HG02884 (cell line): ENCODE measurements around the gene BPTF.
"Not testable (repeated sequence)": the region's sequence is repeated elsewhere in the genome, so short reads cannot be mapped to it uniquely, and the experiment has no call there.

Experiments used
- ATAC-seq: cut with Tn5 transposase; IDR thresholded peaks from one replicate; pipeline ENCODE4 v1.9.1; 2021; ENCODE audit warnings: mild to moderate bottlenecking, moderate library complexity; ENCODE audit not compliant: unreplicated experiment

The BPTF gene

DNA sequence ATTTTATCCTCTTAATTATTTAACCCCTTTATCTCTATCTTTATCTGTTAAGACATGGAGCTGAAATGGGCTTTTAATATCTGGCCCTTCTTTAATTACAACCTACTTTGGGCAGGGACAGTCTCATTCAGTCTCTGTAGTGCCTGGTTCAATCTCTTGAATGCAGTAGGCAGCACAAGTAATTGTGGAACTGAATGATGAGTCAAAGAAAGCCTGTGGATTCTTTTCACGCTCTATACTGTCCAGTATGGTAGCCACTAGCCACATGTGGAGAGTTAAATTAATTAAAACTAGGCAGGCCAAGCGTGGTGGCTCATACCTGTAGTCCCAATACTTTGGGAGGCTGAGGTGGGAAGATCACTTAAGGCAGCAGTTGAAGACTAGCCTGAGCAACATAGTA, 9.3 kb downstream of the BPTF start:
- ATAC-seq, result no peak

DNA sequence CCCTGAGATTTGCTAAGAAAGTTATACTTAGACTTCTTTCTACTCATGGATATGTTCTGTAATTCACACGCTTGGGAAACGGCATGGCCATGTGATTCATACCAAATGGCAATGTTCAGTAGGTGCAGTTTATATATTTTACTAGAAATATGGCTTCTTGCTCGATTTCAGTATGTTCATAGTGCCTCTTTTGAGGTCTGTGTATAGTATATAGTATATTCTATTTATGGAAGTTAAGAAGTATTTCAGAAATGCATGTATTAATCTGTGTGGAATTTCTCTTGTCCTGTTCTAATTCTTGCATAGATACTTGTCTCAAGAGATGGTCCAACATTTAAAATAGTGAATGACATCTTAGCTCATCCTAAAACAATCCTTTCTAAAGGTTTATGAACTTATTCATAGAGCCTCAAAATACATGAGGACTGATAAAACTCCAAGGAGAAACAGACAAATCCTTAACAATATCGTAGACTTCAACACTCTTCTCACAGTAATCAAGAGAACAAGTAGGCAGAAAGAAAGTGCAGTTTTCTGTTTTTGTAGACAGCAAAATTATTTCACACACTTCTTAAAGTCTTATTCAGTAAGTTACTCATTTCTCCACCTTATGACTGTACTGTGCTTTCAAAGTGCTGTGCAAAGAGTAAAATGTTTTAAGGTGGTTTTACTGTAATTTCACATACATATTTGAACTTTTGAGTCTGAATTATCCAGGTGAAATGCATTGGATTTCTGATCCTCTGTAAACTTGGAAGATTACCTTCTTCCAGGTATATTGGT, 11.1 kb downstream of the BPTF start:
- no peak for ATAC-seq

DNA sequence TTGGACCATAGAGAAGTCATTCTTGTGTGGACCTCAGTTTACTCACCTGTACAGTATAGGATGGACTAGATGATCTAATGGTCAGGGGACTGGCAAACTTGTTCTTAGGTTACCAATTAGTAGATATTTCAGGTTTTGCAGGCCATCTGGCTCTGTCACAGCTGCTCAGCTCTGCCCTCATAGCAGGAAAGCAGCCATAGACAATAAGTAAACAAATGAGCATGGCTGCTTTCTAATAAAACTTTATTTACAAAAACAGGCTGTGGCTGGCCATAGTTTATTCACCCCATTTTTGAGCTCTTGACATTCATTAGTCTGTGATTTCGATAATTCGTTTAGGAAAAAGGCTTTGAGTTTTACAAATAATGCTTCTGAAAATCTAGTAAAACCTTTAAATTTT, 12.7 kb downstream of the BPTF start:
- no peak for ATAC-seq

DNA sequence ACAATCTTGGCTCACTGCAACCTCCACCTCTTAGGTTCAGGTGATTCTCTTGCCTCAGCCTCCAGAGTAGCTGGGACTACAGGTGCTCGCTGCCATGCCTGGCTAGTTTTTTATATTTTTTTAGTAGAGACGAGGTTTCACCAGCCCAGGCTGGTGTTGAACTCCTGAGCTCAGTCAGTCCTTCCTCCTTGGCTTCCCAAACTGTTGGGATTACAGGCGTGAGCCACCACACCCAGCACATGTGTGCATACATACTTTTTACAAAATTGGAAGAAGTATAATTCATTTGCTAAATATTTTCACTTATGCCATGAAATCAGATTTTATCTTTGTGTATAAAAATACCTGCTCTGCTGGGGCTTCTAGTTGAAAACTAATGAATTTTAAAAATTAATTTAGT, 13.2 kb downstream of the BPTF start:
- ATAC-seq, result no peak

DNA sequence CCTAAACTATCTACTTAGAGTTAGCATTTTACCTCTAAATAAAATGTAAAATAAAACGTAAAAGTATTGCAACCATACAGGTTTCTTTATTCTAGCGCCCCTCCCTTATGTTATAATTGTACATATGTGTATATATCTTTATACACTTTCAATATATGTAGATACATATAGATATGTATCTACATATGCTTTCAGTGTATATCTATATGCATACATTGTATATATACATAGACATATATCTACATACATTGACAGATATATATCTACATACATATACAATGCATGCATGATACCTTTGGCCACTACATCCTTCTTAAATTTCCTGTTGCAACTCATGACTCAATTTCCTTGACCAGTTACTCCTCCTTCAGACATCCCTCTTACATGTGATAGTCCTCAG, 16.7 kb downstream of the BPTF start:
- no peak for ATAC-seq

DNA sequence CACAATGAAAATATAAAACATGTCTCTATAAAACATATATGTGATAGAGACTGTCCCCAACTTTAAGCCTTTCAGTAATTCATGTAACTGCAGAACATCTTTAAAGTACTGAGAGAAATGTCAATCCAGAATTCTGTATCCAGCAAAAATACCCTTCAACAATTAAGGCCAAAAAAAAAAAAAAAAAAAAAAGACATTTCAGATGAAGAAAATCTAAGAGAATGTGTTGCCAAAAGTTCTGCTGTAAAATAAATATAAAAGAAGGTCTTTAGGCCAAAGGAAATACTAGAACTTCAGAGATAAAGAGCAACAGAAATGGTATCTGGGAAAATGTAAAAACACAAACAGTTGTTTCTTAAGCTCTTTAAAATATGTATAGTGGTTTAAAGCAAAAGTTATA, 17.3 kb downstream of the BPTF start:
- ATAC-seq, result no peak

DNA sequence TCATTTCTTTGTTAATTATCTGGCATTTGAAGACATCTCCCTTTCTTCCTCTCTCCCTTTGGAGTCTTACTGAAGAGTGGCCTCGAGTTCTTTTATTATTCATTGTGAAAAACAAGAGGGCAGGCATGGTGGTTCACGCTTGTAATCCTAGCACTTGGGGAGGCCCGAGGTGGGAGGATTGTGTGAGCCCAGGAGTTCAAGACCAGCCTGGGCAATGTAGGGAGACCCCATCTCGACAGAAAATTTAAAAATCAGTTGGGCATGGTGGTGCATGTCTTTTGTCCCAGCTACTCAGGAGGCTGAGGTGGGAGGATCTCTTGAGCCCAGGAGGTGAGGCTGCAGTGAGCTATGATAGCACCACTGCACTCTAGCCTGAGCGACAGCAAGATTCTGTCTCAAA, 20.1 kb downstream of the BPTF start:
- no peak for ATAC-seq

DNA sequence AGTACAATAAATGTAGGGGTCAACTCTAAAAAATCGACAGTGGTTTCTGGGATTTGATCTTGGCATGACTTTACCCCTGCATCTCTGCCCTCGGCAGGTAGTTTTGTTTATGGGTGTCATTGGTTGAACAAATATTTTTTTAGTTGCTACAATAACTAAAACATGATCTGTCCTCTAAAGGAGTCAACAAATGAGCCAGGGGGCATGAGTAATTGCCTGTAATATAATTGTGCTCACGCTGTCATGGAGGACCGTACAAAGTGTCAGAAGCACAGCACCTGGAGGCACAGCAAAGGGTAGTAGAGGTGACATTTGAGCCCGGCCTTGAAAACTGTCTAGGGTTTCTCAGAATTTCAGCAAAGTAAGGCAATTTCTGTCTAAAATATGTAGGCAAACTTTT, 22.9 kb downstream of the BPTF start:
- ATAC-seq, result not testable (repeated sequence)

DNA sequence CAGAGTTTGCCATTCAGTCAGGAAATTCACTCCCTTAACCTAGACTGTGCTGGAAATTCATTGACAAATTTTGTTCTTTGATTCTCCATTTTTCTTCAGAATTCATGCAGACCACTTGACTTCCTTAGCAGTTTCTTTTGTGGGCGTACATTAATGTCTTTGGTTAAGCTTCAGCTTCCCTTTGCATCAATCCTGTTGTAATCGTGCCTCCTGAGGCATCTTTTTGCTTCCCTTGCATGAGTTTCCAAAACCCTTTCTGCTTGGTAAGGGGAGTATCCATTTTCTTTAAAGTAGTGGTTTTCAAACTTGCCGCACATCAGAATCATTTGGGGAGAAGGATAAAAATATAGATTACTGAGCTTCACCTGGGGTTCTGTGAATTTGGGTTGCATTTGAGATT, 23.5 kb downstream of the BPTF start:
- ATAC-seq, result not testable (repeated sequence)

DNA sequence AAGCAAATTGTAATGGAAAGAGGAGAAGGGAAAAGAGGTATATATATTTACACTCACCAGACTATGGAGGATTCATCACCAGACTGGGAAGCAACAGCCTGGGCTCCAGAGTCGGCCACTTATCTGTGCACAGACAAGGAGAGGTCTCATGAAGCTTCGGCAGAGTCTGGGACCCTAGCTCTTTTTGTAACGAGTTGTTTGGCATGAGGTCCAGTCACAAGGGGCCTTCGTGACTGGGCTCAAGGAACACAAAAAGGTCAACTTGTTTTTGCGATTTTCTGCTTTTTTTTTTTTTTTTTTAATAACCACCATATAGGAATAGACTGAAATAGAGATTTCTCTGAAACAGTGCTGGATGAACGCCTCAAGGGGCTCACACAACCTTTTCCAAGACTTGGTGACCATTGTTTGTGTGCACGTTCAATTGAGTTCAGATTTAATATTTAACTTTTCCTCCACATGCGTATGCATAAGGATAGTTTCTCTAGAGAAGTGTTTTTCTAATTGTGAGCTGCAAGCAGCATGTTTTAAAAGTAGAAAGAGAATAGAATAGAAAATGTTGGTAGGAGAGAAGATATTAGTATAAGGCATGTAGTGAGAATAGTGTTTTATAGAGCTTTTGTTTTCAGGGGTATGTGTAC, 25.8 kb downstream of the BPTF start:
- ATAC-seq, result no peak

DNA sequence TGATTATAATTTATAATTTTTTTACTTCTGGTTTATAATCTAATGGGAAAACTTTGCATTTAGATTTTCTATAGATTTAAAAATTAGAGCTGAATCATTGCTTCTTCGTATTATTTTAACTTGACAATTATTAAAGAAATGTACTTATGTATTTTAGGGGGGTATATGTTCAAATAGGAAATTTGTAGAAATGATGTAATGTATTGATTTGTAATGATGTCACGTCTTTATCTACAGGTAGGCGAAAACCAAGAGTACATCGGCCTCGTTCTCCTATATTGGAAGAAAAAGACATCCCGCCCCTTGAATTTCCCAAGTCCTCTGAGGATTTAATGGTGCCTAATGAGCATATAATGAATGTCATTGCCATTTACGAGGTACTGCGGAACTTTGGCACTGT, 28.4 kb downstream of the BPTF start:
- ATAC-seq, result no peak

DNA sequence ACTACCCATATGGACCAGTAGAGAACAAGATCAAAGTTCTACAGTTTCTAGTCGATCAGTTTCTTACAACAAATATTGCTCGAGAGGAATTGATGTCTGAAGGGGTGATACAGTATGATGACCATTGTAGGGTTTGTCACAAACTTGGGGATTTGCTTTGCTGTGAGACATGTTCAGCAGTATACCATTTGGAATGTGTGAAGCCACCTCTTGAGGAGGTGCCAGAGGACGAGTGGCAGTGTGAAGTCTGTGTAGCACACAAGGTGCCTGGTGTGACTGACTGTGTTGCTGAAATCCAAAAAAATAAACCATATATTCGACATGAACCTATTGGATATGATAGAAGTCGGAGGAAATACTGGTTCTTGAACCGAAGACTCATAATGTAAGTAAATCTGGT, 29.1 kb downstream of the BPTF start:
- no peak for ATAC-seq

DNA sequence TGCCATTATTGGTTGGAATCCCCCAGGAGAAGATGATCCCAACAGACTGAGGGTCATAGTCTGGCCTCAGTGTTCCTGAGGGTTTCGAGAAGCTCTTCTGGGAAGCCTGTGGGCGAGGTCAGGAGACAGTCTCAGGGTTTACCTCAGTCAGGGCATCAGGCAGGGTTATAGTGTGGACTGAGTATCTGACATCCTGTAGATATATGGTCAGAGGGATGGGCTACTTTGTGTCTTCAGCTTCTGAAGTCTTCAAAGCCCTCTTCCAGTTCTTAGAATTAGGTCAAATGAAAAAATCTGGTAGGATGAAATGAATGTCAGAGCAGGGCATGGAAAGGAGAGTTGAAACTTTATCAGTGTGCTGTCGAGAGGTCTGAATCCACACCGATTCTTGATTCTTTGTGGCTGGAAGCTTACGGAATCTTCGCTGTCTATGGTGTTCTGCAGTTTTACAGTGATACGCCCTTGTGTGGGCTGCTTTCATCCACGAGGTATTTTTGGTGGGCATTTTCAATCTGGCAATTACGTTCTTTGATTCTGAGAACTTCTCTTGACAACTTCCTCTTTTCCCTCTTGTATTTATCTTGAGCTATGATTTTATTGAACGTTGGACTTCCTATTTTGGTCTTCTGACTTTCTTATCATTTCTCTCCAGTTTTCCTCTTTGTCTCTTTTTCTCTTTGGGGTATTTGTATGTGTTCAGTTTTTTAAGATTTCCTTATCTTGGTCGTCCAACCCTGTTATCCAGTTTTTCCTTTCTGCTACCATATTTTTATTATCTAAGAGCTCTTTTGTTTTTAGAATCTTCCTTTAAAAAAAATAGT, 30.4 kb downstream of the BPTF start:
- no peak for ATAC-seq

DNA sequence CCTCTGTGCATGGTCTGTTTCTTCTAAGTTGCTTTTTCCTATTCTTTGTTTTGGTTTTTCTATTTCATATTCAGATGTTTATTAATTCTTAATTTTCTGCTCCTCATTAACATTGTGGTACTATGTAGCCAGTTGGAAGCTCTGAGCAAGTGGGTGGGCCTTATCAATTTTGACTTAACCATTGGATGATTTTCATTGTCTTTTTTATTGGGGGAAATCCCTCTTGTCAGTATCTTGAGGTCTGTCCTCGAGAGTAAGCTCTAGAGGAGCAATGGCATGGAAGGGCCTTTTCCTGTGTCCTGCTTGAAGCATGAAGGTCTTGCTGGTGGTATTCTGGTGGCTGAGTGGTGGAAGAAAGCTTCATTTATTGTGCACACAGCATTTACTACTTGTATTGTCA, 31.1 kb downstream of the BPTF start:
- ATAC-seq, result not testable (repeated sequence)

DNA sequence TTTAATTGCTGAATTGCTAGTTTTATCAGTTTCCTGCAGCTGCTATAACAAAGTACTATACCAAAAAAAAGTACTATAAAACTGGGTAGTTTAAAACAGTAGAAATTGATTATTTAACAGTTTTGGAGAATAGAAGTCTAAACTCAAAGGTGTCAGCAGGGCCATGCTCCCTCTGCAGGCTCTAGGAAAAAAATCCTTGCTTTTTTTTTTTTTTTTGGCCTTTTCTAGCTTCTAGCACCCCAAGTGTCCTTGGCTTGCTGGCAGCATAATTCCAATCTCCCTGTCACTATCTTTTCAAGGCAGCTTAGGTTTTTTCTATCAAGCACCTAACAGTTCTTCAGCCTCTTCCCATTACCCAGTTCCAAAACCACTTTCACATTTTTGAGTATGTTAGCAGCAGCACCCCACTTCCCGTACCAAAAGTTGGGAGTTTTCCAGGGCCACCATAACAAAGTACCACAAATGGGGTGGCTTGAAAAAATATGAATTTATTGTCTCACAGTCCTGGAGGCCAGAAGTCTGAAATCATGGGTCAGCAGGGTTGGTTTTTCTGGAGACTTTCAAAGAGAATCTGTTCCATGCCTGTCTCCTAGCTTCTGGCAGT, 37.4 kb downstream of the BPTF start:
- no peak for ATAC-seq

DNA sequence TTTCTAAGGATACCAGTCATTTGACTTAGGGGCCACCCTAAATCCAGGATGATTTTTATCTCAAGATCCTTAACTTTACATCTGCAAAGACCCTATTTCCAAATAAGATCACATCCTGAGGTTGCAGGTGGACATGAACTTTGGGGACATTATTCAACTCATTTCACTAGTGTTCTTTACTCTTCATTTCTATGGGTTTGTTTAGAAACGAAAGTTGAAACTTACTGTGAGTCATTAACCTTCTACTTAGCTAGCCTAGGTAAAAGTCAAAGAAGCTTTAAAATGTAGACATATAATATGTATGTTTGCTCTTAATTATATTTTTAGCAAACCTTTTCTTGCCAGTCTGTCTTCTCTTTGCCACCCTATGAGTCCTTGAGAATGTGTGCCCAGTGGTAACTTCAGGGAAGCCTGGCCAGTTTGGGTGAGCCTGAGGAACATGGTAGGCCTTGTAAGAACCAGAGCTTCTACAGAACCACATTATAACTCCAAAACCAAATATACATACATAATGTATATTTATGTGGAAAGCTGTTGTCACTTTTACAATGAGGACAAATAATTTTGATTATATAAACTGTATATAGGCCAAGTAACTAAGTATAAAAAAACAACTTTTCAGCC, 38.4 kb downstream of the BPTF start:
- ATAC-seq, result no peak

DNA sequence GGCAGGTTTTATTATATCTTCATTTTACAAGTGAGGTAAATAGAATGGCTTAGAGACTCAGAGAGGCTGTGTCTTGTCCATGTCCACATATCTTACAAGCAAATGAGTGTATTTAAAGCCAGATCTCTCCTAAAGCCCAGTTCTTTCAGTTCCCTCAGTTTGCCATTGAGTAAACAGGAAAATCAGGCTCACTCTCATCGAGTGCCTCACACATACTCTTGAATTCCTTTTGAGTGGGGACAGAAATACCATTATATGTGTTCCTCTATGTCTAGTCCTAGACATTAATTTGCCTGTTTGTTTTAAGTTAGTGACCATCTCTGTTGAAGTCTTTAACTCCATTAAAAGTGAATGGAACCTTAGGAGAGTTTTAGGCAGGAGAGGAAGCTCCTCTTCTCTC, 40.1 kb downstream of the BPTF start:
- no peak for ATAC-seq

DNA sequence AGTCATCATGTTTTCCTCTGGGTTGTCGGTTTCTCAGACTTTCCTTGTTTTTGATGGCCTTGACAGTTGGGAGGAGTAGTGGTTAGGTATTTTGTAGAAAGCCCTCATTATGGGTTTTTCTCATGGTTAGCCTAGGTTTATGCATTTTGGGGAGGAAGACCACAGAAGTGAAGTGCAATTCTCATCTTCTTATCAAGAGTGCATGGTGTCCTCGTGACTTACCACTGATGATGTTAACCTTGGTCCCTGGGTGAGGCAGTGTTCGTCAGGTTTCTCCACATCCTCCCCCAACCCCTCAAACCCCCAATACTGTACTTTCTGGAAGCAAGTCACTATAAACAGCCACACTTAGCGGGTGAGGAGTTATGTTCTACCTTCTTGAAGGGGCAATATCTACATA, 42.3 kb downstream of the BPTF start:
- ATAC-seq, result no peak

DNA sequence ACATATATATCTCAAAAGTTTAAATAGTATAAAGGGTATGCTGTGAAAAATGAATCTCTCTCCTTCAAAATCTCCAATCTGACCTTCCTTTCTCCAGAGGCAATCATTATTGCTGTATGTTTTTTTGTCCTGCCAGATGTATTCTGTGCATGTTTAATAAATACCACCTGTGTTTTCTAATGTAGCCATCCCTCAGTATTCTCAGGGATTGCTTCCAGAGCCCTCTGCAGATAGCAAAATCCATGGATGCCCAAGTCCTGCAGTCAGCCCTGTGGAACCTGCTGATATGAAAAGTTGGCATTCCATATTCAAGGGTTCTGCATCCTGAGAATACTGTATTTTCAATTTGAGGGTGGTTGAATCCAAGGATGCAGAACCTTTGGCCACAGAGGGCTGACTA, 42.9 kb downstream of the BPTF start:
- ATAC-seq, result no peak

DNA sequence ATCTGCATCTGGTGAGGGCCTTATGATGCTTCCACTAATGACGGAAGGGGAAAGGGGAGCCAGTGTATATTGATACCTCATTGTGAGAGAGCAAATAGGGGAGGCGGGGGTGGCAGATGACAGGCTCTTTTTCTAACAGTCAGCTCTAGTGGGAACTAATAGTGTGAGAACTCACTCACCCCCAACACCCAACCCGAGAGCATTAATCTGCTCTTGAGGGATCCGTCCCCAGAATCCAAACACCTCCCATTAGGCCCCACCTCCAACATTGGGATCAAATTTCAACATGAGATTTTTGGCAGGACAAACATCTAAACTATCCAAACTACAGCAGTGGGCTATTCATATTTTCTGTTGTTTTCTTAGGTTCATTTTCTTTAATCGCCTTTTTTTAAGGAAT, 54.4 kb downstream of the BPTF start:
- no peak for ATAC-seq

DNA sequence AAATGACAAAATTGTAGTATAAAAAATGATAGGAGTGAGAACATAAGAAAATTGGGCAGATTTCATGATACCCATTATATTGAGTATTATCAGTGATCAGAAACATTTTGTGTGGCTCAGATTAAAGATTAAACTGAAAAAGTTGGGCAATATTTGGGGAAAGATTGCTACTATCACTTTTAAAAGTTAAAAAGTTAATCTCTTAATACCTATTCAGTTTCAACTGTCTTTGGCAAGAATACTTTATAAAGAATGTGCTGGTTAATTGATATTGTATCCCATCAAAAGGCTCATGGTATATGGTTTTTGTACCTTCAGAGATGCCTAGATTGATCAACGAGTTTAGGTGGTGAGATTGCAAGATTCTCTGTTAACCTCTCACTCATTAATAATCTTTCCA, 55.8 kb downstream of the BPTF start:
- no peak for ATAC-seq
